ENCODE data around the gene KDM5C. TPM values are rescaled to one million over a fixed set of nuclear protein-coding genes. Genes with fewer than 3 reads are reported as not detected.

The KDM5C gene
- total RNA-seq, 6 experiments from 2014 or later: 27.9 to 61.6 (median 50.6) TPM

DNA sequence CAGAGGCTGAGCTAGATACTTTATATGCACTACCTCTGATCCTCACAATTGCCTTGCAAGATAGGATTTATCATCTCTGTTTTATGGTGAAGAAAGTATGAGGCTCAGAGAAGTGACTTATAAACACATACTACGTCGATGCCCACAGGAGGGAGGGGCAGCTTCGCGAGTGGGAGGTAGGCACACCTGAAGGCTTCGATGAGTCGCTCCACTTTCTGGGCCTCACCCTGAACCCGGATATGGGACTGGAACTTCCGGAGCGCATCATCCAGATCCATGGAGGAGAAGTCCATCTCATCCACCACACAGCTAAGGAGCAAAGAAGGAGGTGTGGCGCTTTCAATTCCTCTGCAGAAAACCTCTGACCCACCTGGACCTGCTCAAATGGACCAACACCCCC, 22.9 kb upstream of the KDM5C start:
- intact Hi-C loops (cut with DNase I): no loop called here
- TF ChIP-seq POLR2A (IDR thresholded peaks at IDR 0.05): no peak
- 85% methylated on average over 8 of the region's 10 CpGs for WGBS (ENCODE audit: insufficient coverage, low coverage, low lambda C conversion rate, missing lambda C conversion rate)
- DNase-seq (no peak), ATAC-seq (no peak)
- H3K9me3 ChIP-seq: no peaks in the 10 kb centered on the region
- H3K4me1 ChIP-seq: no peaks in the 10 kb centered on the region
- no peaks in the 10 kb centered on the region for H3K36me3 ChIP-seq
- no peak overlapping the region for H3K27ac ChIP-seq
- H3K27me3 ChIP-seq: no peaks in the 10 kb centered on the region
- no peak overlapping the region for H3K4me3 ChIP-seq

- no peak for DNase-seq
- H3K27me3 ChIP-seq: no peaks in the 10 kb centered on the region
- 67% methylated on average over 2 of the region's 2 CpGs for WGBS (ENCODE audit: insufficient coverage, low coverage, low lambda C conversion rate, missing lambda C conversion rate)
- no peaks in the 10 kb centered on the region for H3K9me3 ChIP-seq
- intact Hi-C loops (cut with DNase I): no loop called here
- no peak overlapping the region for H3K4me3 ChIP-seq
- H3K4me1 ChIP-seq: no peaks in the 10 kb centered on the region
- no peaks in the 10 kb centered on the region for H3K36me3 ChIP-seq
- no peak for ATAC-seq
- no peak for TF ChIP-seq POLR2A (IDR thresholded peaks at IDR 0.05)
- TF ChIP-seq CTCF (IDR thresholded peaks at IDR 0.05): no peak
- H3K27ac ChIP-seq: no peak overlapping the region
Observed at GRCh38 chrX:53246231-53246630, 21.2 kb upstream of the KDM5C start.

DNA sequence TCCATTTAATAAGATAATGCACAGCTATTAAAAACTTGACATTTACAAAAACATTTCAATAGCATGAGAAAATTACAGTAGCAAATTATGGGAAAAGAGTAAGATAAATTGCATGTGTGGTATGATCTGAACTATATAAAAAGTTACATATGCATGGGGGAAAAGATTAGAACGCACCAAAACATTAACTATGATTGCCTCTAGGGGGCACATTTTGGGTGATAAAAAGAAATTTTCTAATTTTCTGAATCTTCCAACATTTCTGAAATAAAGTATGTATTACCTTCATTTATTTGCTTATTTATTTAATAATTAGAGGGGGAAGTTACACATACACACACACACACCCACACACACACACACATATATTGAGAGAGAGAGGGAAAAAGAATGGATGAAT, 19.6 kb upstream of the KDM5C start:
- Histone ChIP-seq H3K27ac (no peak overlapping the region), H3K36me3 (no peaks in the 10 kb centered on the region), H3K27me3 (no peaks in the 10 kb centered on the region), H3K4me1 (no peaks in the 10 kb centered on the region), H3K9me3 (no peaks in the 10 kb centered on the region), H3K4me3 (no peak overlapping the region)
- TF ChIP-seq POLR2A (IDR thresholded peaks at IDR 0.05): no peak
- peak in 3 of 4 donors; percentile 19 to 28 (median 19) for TF ChIP-seq CTCF (IDR thresholded peaks at IDR 0.05)
- intact Hi-C loops (cut with DNase I): no loop called here
- no peak for ATAC-seq
- DNase-seq: no peak
- WGBS (ENCODE audit: insufficient coverage, low coverage, low lambda C conversion rate, missing lambda C conversion rate): 25% methylated on average over 1 of the region's 1 CpG

GRCh38 chrX:53242310-53242709, 17.3 kb upstream of the KDM5C start:
- WGBS (ENCODE audit: insufficient coverage, low coverage, low lambda C conversion rate, missing lambda C conversion rate): 56% methylated on average over 2 of the region's 4 CpGs

GRCh38 chrX:53241558-53241957, 16.6 kb upstream of the KDM5C start:
- H3K4me3 ChIP-seq: no peak overlapping the region
- intact Hi-C loops (cut with DNase I): no loop called here
- H3K36me3 ChIP-seq: no peaks in the 10 kb centered on the region
- no peak overlapping the region for H3K27ac ChIP-seq
- no peaks in the 10 kb centered on the region for H3K9me3 ChIP-seq
- DNase-seq (no peak), ATAC-seq (no peak)
- H3K4me1 ChIP-seq: no peaks in the 10 kb centered on the region
- WGBS (ENCODE audit: insufficient coverage, low coverage, low lambda C conversion rate, missing lambda C conversion rate): 80% methylated on average over 7 of the region's 7 CpGs
- no peaks in the 10 kb centered on the region for H3K27me3 ChIP-seq
- TF ChIP-seq CTCF (IDR thresholded peaks at IDR 0.05) (no peak), POLR2A (IDR thresholded peaks at IDR 0.05) (no peak)

More at GRCh38 chrX:53242310-53242709, 17.3 kb upstream of the KDM5C start:
- DNase-seq: no peak
- H3K9me3 ChIP-seq: no peaks in the 10 kb centered on the region
- no peaks in the 10 kb centered on the region for H3K27me3 ChIP-seq
- H3K4me1 ChIP-seq: no peaks in the 10 kb centered on the region
- intact Hi-C loops (cut with DNase I): no loop called here
- no peak overlapping the region for H3K27ac ChIP-seq
- no peaks in the 10 kb centered on the region for H3K36me3 ChIP-seq
- no peak for ATAC-seq
- TF ChIP-seq POLR2A (IDR thresholded peaks at IDR 0.05): no peak
- no peak for TF ChIP-seq CTCF (IDR thresholded peaks at IDR 0.05)
- H3K4me3 ChIP-seq: no peak overlapping the region
